ENCODE data around the gene CBLN2.

Gene CBLN2

GRCh38 chr18:72544092-72544886 is at the start of gene CBLN2:
CBLN2 (minus strand) TSS chr18:72544342; CDS start chr18:72542160, 2,182 bp downstream.
- peak; percentile 66 for DNase-seq (ENCODE audit: low spot score)

DNA sequence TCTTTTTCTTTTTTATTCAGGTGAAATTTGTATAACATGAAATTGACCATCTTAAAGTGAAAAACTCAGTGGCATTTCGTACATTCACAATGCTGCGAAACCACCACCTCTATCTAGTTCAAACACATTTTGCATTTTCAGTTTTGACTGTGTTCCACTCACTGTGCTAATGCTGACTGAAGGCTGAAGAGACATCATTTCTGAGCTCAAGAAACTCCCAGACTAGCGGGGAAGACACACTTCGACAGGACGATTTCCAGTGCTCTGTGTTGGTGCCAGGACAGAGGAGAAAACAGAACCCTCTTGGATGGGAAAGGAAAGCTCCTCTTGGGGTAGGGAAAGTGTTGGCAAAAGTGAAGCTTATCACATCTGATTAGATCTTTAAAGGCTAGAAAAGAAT is 44.2 kb upstream of the CBLN2 start:
- no peak for DNase-seq (ENCODE audit: low spot score)

DNA sequence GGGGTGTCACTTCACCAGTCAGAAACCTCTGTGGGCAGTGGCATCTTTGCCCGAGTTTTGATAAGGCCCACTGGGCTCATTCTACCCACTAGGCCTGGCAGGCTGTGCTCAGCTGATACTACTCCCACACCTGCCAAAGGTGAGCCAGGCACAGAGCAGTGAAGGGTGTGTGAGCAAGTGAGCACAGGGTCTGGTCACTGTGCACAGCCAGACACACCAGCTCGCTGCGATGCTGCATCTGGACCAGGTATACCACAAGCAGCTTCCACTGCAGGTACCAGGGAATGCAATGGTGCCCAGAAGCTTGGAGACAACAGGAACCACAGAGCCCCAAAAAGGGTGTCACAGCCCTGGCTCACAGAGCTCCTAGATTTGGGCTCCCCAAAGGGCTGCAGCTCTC is 40.6 kb upstream of the CBLN2 start:
- no peak for DNase-seq (ENCODE audit: low spot score)

DNA sequence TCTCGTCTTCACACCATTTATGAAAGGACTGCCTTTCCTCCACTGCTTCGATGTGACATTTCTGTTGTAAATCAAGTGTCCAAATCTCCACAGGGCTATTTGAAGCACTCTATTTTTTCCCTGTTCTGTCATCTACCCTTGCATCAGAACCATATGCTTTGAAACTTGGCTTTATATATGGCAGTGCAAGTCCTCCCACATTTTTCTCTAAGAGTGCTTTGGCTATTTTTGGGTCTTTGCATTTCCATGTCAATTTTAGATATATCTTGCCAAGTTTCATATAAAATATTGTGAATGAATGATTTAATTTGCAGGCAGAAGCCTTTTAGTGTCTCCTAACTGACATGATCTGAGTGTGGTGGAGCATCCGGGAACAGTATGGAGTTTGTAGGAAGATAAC is 37.8 kb upstream of the CBLN2 start:
- no peak for DNase-seq (ENCODE audit: low spot score)

GRCh38 chr18:72572896-72573295 is 28.8 kb upstream of the CBLN2 start:
- DNase-seq (ENCODE audit: low spot score) = no peak

DNA sequence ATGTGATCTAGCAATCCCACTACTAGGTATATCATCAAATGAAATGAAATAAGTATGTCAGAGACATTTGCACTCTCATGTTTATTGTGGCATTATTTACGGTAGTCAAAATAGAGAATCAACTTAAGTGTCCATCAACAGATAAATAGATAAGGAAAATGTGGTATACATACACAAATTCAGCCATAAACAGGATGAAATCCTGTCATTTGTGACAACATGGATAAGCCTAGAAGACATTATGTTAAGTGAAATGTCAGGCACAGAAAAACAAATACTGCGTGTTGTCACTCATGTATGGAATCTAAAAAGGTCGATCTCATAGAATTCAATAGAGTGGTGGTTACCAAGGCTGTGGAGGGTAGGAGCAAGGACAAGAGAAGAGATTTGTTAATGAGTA is 22.1 kb upstream of the CBLN2 start:
- no peak for DNase-seq (ENCODE audit: low spot score)

GRCh38 chr18:72555968-72556367 is 11.8 kb upstream of the CBLN2 start:
- DNase-seq (ENCODE audit: low spot score) = no peak

GRCh38 chr18:72555101-72555500 is 11.0 kb upstream of the CBLN2 start:
- no peak for DNase-seq (ENCODE audit: low spot score)

GRCh38 chr18:72543357-72544055 is 636 bp downstream of the CBLN2 start:
- DNase-seq (ENCODE audit: low spot score) = no peak

- no peak for DNase-seq (ENCODE audit: low spot score)
These were observed 1.2 kb downstream of the CBLN2 start for GRCh38 chr18:72542984-72543356.

DNA sequence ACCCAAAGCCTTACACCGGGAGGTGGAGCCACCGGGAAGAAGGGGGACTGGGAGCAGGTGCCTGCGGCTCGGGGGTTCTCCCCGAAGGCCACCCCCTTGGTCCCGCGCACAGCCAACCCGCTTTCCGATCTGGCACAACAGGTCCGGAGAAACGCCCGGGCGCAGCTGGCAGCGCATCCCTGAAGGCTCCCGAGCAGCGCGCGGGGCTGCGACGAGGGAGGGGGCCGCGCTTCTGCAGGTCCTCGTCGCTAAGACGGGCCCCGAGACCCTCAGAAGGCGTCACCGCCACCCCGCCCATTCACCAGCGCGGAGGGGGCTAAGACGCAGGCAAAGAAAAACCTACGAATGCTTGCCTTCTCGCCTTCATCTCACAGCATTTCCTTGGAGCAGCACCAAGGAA is 1.8 kb downstream of the CBLN2 start:
- DNase-seq (ENCODE audit: low spot score) = no peak

GRCh38 chr18:72541871-72542332 is 2.2 kb downstream of the CBLN2 start:
- no peak for DNase-seq (ENCODE audit: low spot score)

- DNase-seq (ENCODE audit: low spot score) = no peak
These were observed 4.2 kb downstream of the CBLN2 start for GRCh38 chr18:72539901-72540300.

DNA sequence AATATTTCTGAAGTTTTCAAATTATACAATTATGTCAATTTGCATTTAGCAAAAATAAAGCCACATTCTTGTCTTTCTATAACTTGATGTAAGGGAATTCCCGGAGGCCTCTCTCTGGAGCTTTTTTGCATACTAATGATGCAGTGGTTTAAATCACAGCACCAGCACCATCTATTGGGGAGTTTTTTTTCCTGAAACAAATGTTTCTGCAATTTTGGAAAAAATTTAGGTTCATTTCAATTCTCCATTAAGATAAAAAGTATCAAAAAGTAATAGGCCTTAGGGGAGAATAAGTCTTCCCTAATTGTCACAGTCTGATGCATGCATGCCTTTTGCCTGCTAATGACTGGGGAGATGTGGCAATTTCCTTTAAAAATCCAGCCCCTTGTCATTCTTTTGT is 13.5 kb downstream of the CBLN2 start:
- no peak for DNase-seq (ENCODE audit: low spot score)

- DNase-seq (ENCODE audit: low spot score) = no peak
These were observed 39.3 kb downstream of the CBLN2 start for GRCh38 chr18:72504866-72505265.

DNA sequence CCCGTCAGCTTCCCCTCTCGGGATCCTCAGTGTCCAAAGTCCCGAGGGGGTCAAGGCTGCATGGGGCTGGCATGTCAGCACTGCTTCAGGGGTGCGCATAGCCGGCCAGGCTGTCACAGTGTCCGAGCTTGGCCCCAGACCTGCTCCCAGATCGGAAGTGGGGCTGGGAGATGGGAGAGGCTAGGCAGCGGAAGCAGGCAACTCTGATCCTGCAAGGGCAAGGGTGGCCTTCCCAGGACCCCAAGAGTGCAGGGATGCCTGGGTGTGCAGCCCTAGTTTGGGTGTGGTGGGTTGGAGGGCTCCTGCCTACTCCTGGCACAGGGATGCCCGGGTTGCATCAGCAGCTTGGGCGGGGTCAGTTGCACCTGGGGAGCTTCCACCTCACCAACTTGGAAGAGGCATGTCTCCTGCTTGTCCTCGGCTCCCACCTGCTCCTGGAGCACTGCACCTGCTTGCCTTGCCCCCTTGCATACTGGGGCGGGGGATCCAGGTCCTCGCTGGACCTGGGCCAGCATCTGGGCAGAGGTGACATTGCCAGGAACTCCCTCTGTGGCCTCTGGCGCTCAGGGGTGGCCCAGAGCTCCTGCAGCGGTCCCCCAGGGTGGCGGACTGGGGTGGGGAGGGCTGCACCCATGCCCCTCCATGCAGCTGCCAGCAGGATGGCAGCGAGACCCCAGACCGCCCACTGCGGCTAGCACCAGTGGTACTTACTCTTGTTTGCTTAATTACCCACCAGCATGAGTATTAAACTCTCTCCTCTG is 41.3 kb downstream of the CBLN2 start:
- no peak for DNase-seq (ENCODE audit: low spot score)

DNA sequence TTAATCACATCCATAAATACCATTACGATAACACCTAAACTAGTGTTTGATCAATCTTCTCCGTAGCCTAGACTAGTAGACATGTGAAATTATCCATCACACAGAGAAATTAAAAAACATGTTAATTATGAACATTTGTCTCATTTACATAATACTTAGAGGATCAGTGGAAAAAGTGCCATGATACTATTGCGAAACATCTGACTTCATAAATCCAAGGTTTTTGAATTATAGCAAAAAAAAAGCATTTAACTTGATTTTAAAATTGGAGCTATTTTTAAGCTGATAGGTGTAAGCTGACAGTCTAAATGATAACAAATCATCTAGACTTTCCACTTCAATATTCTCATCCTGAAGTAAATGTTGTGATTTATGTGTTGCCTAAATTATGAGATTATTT is 51.6 kb downstream of the CBLN2 start:
- no peak for DNase-seq (ENCODE audit: low spot score)
